ENCODE data around the gene RAB11FIP4.

Gene RAB11FIP4

GRCh38 chr17:31385428-31386285 lies 5.8 kb upstream of the RAB11FIP4 start:
- H3K4me3 ChIP-seq (ENCODE audit: low read depth, low read length): no peak overlapping the region
- DNase-seq: no peak
- H3K9me3 ChIP-seq (ENCODE audit: severe bottlenecking): no peaks in the 10 kb centered on the region
- H3K36me3 ChIP-seq: no peaks in the 10 kb centered on the region
- TF ChIP-seq CTCF (IDR thresholded peaks at IDR 0.05; ENCODE audit: low read depth, low read length): no peak
- H3K27ac ChIP-seq: no peak overlapping the region
- H3K27me3 ChIP-seq (ENCODE audit: insufficient read depth, low read depth, severe bottlenecking): no peaks in the 10 kb centered on the region

GRCh38 chr17:31386542-31387075 lies 4.9 kb upstream of the RAB11FIP4 start:
- Histone ChIP-seq H3K9me3 (ENCODE audit: severe bottlenecking) (no peaks in the 10 kb centered on the region), H3K27me3 (ENCODE audit: insufficient read depth, low read depth, severe bottlenecking) (no peaks in the 10 kb centered on the region), H3K36me3 (no peaks in the 10 kb centered on the region), H3K27ac (no peak overlapping the region), H3K4me3 (ENCODE audit: low read depth, low read length) (no peak overlapping the region)
- DNase-seq: no peak
- no peak for TF ChIP-seq CTCF (IDR thresholded peaks at IDR 0.05; ENCODE audit: low read depth, low read length)

- H3K36me3 ChIP-seq: no peaks in the 10 kb centered on the region
- no peaks in the 10 kb centered on the region for H3K9me3 ChIP-seq (ENCODE audit: severe bottlenecking)
- no peaks in the 10 kb centered on the region for H3K27me3 ChIP-seq (ENCODE audit: insufficient read depth, low read depth, severe bottlenecking)
- no peak overlapping the region for H3K4me3 ChIP-seq (ENCODE audit: low read depth, low read length)
- TF ChIP-seq CTCF (IDR thresholded peaks at IDR 0.05; ENCODE audit: low read depth, low read length): no peak
- no peak for DNase-seq
- no peak overlapping the region for H3K27ac ChIP-seq
Measured at GRCh38 chr17:31387438-31387837, 4.0 kb upstream of the RAB11FIP4 start.

GRCh38 chr17:31388351-31388750 lies 3.1 kb upstream of the RAB11FIP4 start:
- H3K9me3 ChIP-seq (ENCODE audit: severe bottlenecking): no peaks in the 10 kb centered on the region
- DNase-seq: no peak
- H3K27me3 ChIP-seq (ENCODE audit: insufficient read depth, low read depth, severe bottlenecking): no peaks in the 10 kb centered on the region

GRCh38 chr17:31388770-31389656 lies 2.5 kb upstream of the RAB11FIP4 start:
- Histone ChIP-seq H3K36me3 (no peaks in the 10 kb centered on the region; the same call in 1 of the 2 replicates), H3K9me3 (ENCODE audit: severe bottlenecking) (no peaks in the 10 kb centered on the region), H3K27ac (no peak overlapping the region), H3K4me3 (ENCODE audit: low read depth, low read length) (no peak overlapping the region), H3K27me3 (ENCODE audit: insufficient read depth, low read depth, severe bottlenecking) (no peaks in the 10 kb centered on the region)
- peak; percentile 91 for TF ChIP-seq CTCF (IDR thresholded peaks at IDR 0.05; ENCODE audit: low read depth, low read length)
- peak; percentile 47 for DNase-seq

More at GRCh38 chr17:31388351-31388750, 3.1 kb upstream of the RAB11FIP4 start:
- no peak overlapping the region for H3K4me3 ChIP-seq (ENCODE audit: low read depth, low read length)
- no peak for TF ChIP-seq CTCF (IDR thresholded peaks at IDR 0.05; ENCODE audit: low read depth, low read length)
- no peak overlapping the region for H3K27ac ChIP-seq
- H3K36me3 ChIP-seq: no peaks in the 10 kb centered on the region; the same call in 1 of the 2 replicates

All from WERI-Rb-1 (cell line).